MCF 10A (cell line): Measurements from ENCODE around the gene RPS8. TPM values are rescaled to one million over a fixed set of nuclear protein-coding genes. Genes with fewer than 3 reads are reported as not detected.

Source experiments
- BruUV-seq: library from RNA; stranded (reverse); fragments of 400-500 nt; replicated peaks from 2 replicates; lab custom pipeline; 2021; lab: Mats Ljungman, UMichigan
- CTCF ChIA-PET: fragments of 300-600 bp; sonication (Branson Sonifier 250); formaldehyde crosslinking; extraction: SDS; loops from one replicate; lab custom pipeline; 2021; ENCODE audit warnings: antibody characterized with exemption, inconsistent platforms; lab: Yijun Ruan, JAX
- POLR2A ChIA-PET: fragments of 300-600, 350-650 bp; sonication (Branson Sonifier 250); formaldehyde crosslinking; extraction: SDS; loops from one replicate; lab custom pipeline; 2020; ENCODE audit warnings: antibody characterized with exemption, inconsistent platforms; lab: Yijun Ruan, JAX
- DNase-seq: peaks from one replicate; pipeline ENCODE4 v3.0.0-alpha.2; 2018; ENCODE audit not compliant: unreplicated experiment
- H3K27ac Mint-ChIP-seq: one replicate; pipeline ENCODE4 v1.8.0; 2022; ENCODE audit warnings: mild to moderate bottlenecking, low read depth, mixed read lengths; ENCODE audit not compliant: unreplicated experiment
- H3K27me3 Mint-ChIP-seq: one replicate; pipeline ENCODE4 v1.8.0; 2022; ENCODE audit warnings: mixed read lengths; ENCODE audit not compliant: insufficient read depth, unreplicated experiment
- H3K36me3 Mint-ChIP-seq: one replicate; pipeline ENCODE4 v1.8.0; 2022; ENCODE audit warnings: mild to moderate bottlenecking, moderate library complexity, mixed read lengths; ENCODE audit not compliant: insufficient read depth, unreplicated experiment
- H3K4me1 Mint-ChIP-seq: one replicate; pipeline ENCODE4 v1.8.0; 2022; ENCODE audit warnings: mixed read lengths; ENCODE audit not compliant: insufficient read depth, unreplicated experiment
- H3K4me3 Mint-ChIP-seq: one replicate; pipeline ENCODE4 v1.8.0; 2022; ENCODE audit warnings: mild to moderate bottlenecking, moderate library complexity, mixed read lengths; ENCODE audit not compliant: unreplicated experiment
- H3K9me3 Mint-ChIP-seq: one replicate; pipeline ENCODE4 v1.8.0; 2022; ENCODE audit warnings: mixed read lengths; ENCODE audit not compliant: unreplicated experiment
- intact Hi-C: fragments of 100-400 bp; cut with micrococcal nuclease; formaldehyde crosslinking; loops from 2 replicates; pipeline ENCODE4 v1.14.1; 2022
- total RNA-seq: library from RNA; stranded (reverse); gene quantifications from 2 replicates; pipeline ENCODE4 v1.2.3, GENCODE V29; 2022
- TF ChIP-seq, protein P1 (sequence below): fragments of 200-600 bp; IDR thresholded peaks from one replicate; pipeline ENCODE4 v1.8.0; 2022; ENCODE audit warnings: antibody characterized with exemption, mild to moderate bottlenecking; ENCODE audit not compliant: unreplicated experiment

Gene RPS8
- total RNA-seq, 1 experiment from 2014 or later = 2,454 TPM

DNA sequence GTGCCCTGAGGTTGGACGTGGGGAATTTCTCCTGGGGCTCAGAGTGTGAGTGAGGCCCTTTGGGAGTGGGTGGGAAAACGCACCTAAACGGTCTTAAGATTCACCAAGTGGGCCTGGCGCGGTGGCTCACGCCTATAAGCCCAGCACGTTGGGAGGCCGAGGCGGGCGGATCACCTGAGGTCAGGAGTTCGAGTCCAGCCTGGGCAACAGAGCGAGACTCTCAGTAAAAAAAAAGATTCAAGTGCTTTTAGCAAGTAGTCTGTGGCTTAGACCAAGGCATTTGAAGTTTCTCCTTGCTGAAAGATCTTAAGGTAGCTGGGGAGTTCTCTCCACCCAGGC is 1.4 kb downstream of the RPS8 start:
- H3K4me3 Mint-ChIP-seq = peak overlapping the region; percentile 91
- intact Hi-C loops = no loop called here
- CTCF ChIA-PET = interaction anchor here (0.7 to 2.8 kb wide), 6 partner anchors 9 to 784 kb away, joined by 3 to 20 read pairs (median 6); partner anchors contain the start of gene RNU5D-1
- BruUV-seq = no TSS peak
- peaks cover 25% of the 10 kb centered on the region for H3K4me1 Mint-ChIP-seq
- no peaks in the 10 kb centered on the region for H3K9me3 Mint-ChIP-seq
- DNase-seq = no peak
- TF ChIP-seq, protein P1, sequence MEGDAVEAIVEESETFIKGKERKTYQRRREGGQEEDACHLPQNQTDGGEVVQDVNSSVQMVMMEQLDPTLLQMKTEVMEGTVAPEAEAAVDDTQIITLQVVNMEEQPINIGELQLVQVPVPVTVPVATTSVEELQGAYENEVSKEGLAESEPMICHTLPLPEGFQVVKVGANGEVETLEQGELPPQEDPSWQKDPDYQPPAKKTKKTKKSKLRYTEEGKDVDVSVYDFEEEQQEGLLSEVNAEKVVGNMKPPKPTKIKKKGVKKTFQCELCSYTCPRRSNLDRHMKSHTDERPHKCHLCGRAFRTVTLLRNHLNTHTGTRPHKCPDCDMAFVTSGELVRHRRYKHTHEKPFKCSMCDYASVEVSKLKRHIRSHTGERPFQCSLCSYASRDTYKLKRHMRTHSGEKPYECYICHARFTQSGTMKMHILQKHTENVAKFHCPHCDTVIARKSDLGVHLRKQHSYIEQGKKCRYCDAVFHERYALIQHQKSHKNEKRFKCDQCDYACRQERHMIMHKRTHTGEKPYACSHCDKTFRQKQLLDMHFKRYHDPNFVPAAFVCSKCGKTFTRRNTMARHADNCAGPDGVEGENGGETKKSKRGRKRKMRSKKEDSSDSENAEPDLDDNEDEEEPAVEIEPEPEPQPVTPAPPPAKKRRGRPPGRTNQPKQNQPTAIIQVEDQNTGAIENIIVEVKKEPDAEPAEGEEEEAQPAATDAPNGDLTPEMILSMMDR = no peak
- H3K27ac Mint-ChIP-seq = peak overlapping the region; percentile 99
- H3K36me3 Mint-ChIP-seq = peaks cover 70% of the 10 kb centered on the region
- H3K27me3 Mint-ChIP-seq = no peaks in the 10 kb centered on the region
- POLR2A ChIA-PET = interaction anchor here (0.7 to 4.8 kb wide), 25 partner anchors 9 to 1204 kb away, joined by 3 to 93 read pairs (median 8); partner anchors contain the start of genes BEST4, BTBD19, DYNLT4 and EIF2B3

DNA sequence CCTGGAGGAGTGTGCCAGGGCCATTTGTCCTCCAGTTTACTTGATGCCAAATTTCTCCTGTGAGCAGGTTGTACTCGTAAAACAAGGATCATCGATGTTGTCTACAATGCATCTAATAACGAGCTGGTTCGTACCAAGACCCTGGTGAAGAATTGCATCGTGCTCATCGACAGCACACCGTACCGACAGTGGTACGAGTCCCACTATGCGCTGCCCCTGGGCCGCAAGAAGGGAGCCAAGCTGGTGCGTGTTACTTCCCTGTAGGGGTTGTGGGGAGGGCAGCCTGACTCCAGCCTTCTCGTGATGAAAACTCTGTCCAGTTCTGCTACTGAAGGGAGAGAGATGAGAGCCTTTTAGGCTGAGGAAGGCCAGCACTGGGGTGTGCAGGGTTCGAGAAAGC is 2.2 kb downstream of the RPS8 start:
- H3K4me3 Mint-ChIP-seq = peak overlapping the region; percentile 91
- CTCF ChIA-PET = interaction anchor here (0.9 to 1.5 kb wide), 5 partner anchors 8 to 48 kb away, joined by 3 to 7 read pairs (median 3); no protein-coding TSS in a partner anchor
- intact Hi-C loops = no loop called here
- no peaks in the 10 kb centered on the region for H3K9me3 Mint-ChIP-seq
- BruUV-seq = no TSS peak
- H3K36me3 Mint-ChIP-seq = peaks cover 78% of the 10 kb centered on the region
- H3K4me1 Mint-ChIP-seq = peaks cover 25% of the 10 kb centered on the region
- no peak for DNase-seq
- POLR2A ChIA-PET = interaction anchor here (0.7 to 4.8 kb wide), 12 partner anchors 9 to 1205 kb away, joined by 3 to 93 read pairs (median 8); partner anchors contain the start of genes BEST4, BTBD19, DYNLT4 and EIF2B3
- TF ChIP-seq, protein P1 = no peak
- H3K27ac Mint-ChIP-seq = peak overlapping the region; percentile 99
- H3K27me3 Mint-ChIP-seq = no peaks in the 10 kb centered on the region

DNA sequence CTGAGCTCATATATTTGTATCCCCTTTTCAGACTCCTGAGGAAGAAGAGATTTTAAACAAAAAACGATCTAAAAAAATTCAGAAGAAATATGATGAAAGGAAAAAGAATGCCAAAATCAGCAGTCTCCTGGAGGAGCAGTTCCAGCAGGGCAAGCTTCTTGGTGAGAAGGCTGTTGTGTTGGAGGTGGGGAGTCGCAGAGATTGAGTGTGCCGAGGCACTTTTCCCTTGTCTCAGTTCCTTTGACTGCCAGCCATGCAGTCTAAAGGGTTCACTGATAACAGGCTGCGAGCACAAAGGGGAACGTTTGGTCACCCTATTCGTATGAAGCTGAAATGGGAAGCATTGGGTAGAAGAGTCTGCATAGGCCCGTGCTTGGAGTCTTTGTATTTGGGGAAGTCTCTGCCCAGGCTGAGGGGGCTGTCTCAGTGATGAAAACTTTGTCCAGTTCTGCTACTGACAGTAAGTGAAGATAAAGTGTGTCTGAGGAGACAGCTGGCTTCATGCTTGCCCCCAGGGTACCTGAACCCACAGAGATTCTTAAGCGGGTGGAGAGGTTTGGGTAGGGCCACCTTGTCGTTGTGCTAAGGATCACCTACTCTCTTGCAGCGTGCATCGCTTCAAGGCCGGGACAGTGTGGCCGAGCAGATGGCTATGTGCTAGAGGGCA is 2.8 kb downstream of the RPS8 start:
- Mint-ChIP-seq H3K27me3 (no peaks in the 10 kb centered on the region), H3K4me1 (peaks cover 25% of the 10 kb centered on the region), H3K27ac (no peak overlapping the region), H3K9me3 (no peaks in the 10 kb centered on the region), H3K4me3 (peak overlapping the region; percentile 91), H3K36me3 (peaks cover 82% of the 10 kb centered on the region)
- POLR2A ChIA-PET = interaction anchor here (1.2 to 4.8 kb wide), 9 partner anchors 9 to 233 kb away, joined by 3 to 93 read pairs (median 8); partner anchors contain the start of genes BEST4, BTBD19, DYNLT4 and HECTD3
- BruUV-seq = no TSS peak
- no peak for DNase-seq
- intact Hi-C loops = no loop called here
- CTCF ChIA-PET = interaction anchor here (0.9 to 1.5 kb wide), 4 partner anchors 9 to 49 kb away, joined by 3 to 7 read pairs (median 3); no protein-coding TSS in a partner anchor
- TF ChIP-seq, protein P1 = no peak
